GM12891 (cell line): ENCODE data around the gene MLIP.

Experiments used
- PAX5 ChIP-seq: IDR thresholded peaks from 2 replicates; pipeline ENCODE4 v1.6.1; 2011; ENCODE audit warnings: low read length, moderate library complexity, mild to moderate bottlenecking; ENCODE audit not compliant: insufficient read depth, severe bottlenecking
- POLR2A ChIP-seq: IDR thresholded peaks from 2 replicates; pipeline ENCODE4 v1.6.1; 2011; ENCODE audit warnings: low read depth, low read length, control low read depth
- POLR2AphosphoS5 ChIP-seq: IDR thresholded peaks from 2 replicates; pipeline ENCODE4 v1.6.1; 2011; ENCODE audit warnings: low read depth, low read length, control low read depth
- SPI1 ChIP-seq: IDR thresholded peaks from 2 replicates; pipeline ENCODE4 v1.6.1; 2011; ENCODE audit warnings: low read depth, low read length, control low read depth
- TAF1 ChIP-seq: IDR thresholded peaks from 2 replicates; pipeline ENCODE4 v1.6.1; 2011; ENCODE audit warnings: low read depth, low read length, control low read depth

GRCh38 chr6:54135665-54136369 is 24.6 kb downstream of the MLIP start:
- no peak for TF ChIP-seq POLR2AphosphoS5
- no peak for TF ChIP-seq POLR2A
- no peak for TF ChIP-seq SPI1
- TF ChIP-seq TAF1, result no peak
- no peak for TF ChIP-seq PAX5
